ENCODE data around the gene MAP2K1.

DNA sequence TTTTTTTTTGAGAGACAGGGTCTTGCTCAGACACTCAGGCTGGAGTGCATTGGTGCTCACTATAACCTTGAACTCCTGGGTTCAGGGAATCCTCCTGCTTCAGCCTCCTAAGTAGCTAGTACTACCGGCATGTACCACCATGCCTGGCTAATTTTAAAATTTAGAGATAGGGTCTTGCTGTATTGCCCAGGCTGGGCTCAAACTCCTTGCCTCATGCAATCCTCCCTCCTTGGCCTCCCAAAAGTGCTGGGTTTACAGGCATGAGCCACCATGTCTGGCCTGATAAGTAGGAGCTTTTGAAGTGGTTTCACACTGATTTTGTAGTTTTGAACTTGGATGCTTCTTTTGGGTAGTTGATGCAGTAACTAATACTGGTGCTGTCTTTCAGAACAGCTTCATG, 7.8 kb downstream of the MAP2K1 start:
- TF ChIP-seq, protein P1, sequence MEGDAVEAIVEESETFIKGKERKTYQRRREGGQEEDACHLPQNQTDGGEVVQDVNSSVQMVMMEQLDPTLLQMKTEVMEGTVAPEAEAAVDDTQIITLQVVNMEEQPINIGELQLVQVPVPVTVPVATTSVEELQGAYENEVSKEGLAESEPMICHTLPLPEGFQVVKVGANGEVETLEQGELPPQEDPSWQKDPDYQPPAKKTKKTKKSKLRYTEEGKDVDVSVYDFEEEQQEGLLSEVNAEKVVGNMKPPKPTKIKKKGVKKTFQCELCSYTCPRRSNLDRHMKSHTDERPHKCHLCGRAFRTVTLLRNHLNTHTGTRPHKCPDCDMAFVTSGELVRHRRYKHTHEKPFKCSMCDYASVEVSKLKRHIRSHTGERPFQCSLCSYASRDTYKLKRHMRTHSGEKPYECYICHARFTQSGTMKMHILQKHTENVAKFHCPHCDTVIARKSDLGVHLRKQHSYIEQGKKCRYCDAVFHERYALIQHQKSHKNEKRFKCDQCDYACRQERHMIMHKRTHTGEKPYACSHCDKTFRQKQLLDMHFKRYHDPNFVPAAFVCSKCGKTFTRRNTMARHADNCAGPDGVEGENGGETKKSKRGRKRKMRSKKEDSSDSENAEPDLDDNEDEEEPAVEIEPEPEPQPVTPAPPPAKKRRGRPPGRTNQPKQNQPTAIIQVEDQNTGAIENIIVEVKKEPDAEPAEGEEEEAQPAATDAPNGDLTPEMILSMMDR (IDR thresholded peaks at IDR 0.05), result no peak
- no peak for TF ChIP-seq POLR2A (IDR thresholded peaks at IDR 0.05)
